Gastroesophageal sphincter (tissue), 4 donors: Measurements from ENCODE around the gene L3MBTL2. TPM values are rescaled to one million over a fixed set of nuclear protein-coding genes. Genes with fewer than 3 reads are reported as not detected.

Experiments used
- ATAC-seq: fragments of 150-250 bp; one replicate; pipeline ENCODE4 v1.9.1; 2016; ENCODE audit warnings: mild to moderate bottlenecking, moderate library complexity
- H3K27ac ChIP-seq, 4 donors: fragments of 200-600 bp; sonication (generic) in 3 of 4; 1 replicate in 3 of 4; 2 replicates in 1 of 4; pipeline ENCODE4 v1.5.1; 2016 to 2019
- H3K27me3 ChIP-seq: fragments of 200-600 bp; sonication (generic); one replicate; pipeline ENCODE4 v1.5.1; 2019
- H3K36me3 ChIP-seq, 2 donors: fragments of 200-600 bp; sonication (generic); one replicate each; pipeline ENCODE4 v1.5.1; 2019; ENCODE audit warnings: control low read depth in 1 of 2
- H3K4me1 ChIP-seq, 3 donors: fragments of 200-600 bp; sonication (generic); 1 replicate in 2 of 3; 2 replicates in 1 of 3; pipeline ENCODE4 v1.5.1; 2016 to 2019; ENCODE audit warnings: control low read depth in 2 of 3
- H3K4me3 ChIP-seq, 2 donors: fragments of 200-600 bp; sonication (generic); one replicate each; pipeline ENCODE4 v1.5.1; 2019; ENCODE audit warnings: mild to moderate bottlenecking in 1 of 2, moderate library complexity in 1 of 2
- H3K9me3 ChIP-seq, 3 donors: fragments of 200-600 bp; sonication (generic); one replicate each; pipeline ENCODE4 v1.5.1; 2017 to 2019; ENCODE audit warnings: control low read depth in 2 of 3
- CTCF ChIP-seq, 4 experiments: fragments of 200-600 bp in 2 of 4; fragments of 450-650 bp in 2 of 4; sonication (generic) in 1 of 4; IDR thresholded peaks; one replicate each; pipeline ENCODE4 v1.5.1; 2017 to 2019; ENCODE audit warnings: antibody characterized with exemption in 4 of 4, mild to moderate bottlenecking in 2 of 4, moderate library complexity in 2 of 4
- EP300 ChIP-seq: sonication (generic); formaldehyde crosslinking; IDR thresholded peaks from one replicate; pipeline ENCODE4 v1.6.1; 2017; ENCODE audit warnings: antibody characterized with exemption, mild to moderate bottlenecking
- POLR2A ChIP-seq, 2 donors: fragments of 450-650 bp; IDR thresholded peaks; one replicate each; pipeline ENCODE4 v1.6.1; 2017; ENCODE audit warnings: antibody characterized with exemption in 2 of 2, mild to moderate bottlenecking in 2 of 2, moderate library complexity in 1 of 2
- POLR2AphosphoS5 ChIP-seq: sonication (generic); formaldehyde crosslinking; IDR thresholded peaks from one replicate; pipeline ENCODE4 v1.6.1; 2017; ENCODE audit warnings: antibody characterized with exemption
- WGBS, 2 donors: methylation state at CpG; one replicate each; pipeline ENCODE4 v1.1.5; 2018; ENCODE audit warnings: low coverage in 1 of 2; 5-methylcytosine and 5-hydroxymethylcytosine counted together
- total RNA-seq, 4 donors: library from RNA; depleted of rRNA; stranded (reverse); fragments of >200 nt; gene quantifications; one replicate each; pipeline ENCODE4 v1.1.0, GENCODE V29; 2016

The L3MBTL2 gene
- total RNA-seq, 4 donors from 2014 or later = 11.9 to 27.5 (median 21.6) TPM

- H3K9me3 ChIP-seq = no peaks in the 10 kb centered on the region
- WGBS, 2 donors = 92 to 96% methylated on average over 6 to 8 of the region's 9 CpGs
- TF ChIP-seq POLR2AphosphoS5 = no peak
- no peak for TF ChIP-seq POLR2A (IDR thresholded peaks at IDR 0.05)
- no peak for TF ChIP-seq EP300
- TF ChIP-seq CTCF (IDR thresholded peaks at IDR 0.05) = no peak
- H3K4me1 ChIP-seq = peaks cover 0 to 16% (median 6%) of the 10 kb centered on the region in 3 donors
- ATAC-seq = no peak
- H3K27me3 ChIP-seq = no peaks in the 10 kb centered on the region
- H3K36me3 ChIP-seq = peaks cover 0 to 37% of the 10 kb centered on the region in 2 donors
- H3K4me3 ChIP-seq = no peak overlapping the region
- H3K27ac ChIP-seq = no peak overlapping the region
Observed at GRCh38 chr22:41206719-41207118, 1.6 kb downstream of the L3MBTL2 start.

GRCh38 chr22:41215409-41215808 is 10.3 kb downstream of the L3MBTL2 start:
- H3K27ac ChIP-seq = peak overlapping the region in 1 of 4 donors; percentile 86
- H3K4me3 ChIP-seq = no peak overlapping the region
- TF ChIP-seq POLR2A (IDR thresholded peaks at IDR 0.05) (no peak), POLR2AphosphoS5 (no peak), EP300 (no peak), CTCF (IDR thresholded peaks at IDR 0.05) (no peak)
- H3K4me1 ChIP-seq = peaks cover 0 to 30% (median 14%) of the 10 kb centered on the region in 3 donors
- no peak for ATAC-seq
- H3K9me3 ChIP-seq = no peaks in the 10 kb centered on the region
- no peaks in the 10 kb centered on the region for H3K27me3 ChIP-seq
- WGBS, 2 donors = 97 to 100% methylated on average over 5 to 6 of the region's 10 CpGs
- H3K36me3 ChIP-seq = peaks cover 0 to 64% of the 10 kb centered on the region in 2 donors

GRCh38 chr22:41215926-41216325 is 10.8 kb downstream of the L3MBTL2 start:
- peaks cover 0 to 64% of the 10 kb centered on the region in 2 donors for H3K36me3 ChIP-seq
- 100% methylated on average over 2 of the region's 7 CpGs; no CpG with 5 or more reads in 1 of the 2 donors for WGBS, 2 donors
- no peaks in the 10 kb centered on the region for H3K27me3 ChIP-seq
- peak overlapping the region in 3 of 4 donors; percentile 82 to 88 (median 86) for H3K27ac ChIP-seq
- ATAC-seq = no peak
- peaks cover 0 to 30% (median 14%) of the 10 kb centered on the region in 3 donors for H3K4me1 ChIP-seq
- H3K9me3 ChIP-seq = no peaks in the 10 kb centered on the region
- no peak overlapping the region for H3K4me3 ChIP-seq
- TF ChIP-seq CTCF (IDR thresholded peaks at IDR 0.05) (no peak), POLR2A (IDR thresholded peaks at IDR 0.05) (no peak), POLR2AphosphoS5 (no peak), EP300 (no peak)

GRCh38 chr22:41216984-41217383 is 11.9 kb downstream of the L3MBTL2 start:
- Histone ChIP-seq H3K4me3 (peak overlapping the region in 1 of 2 donors; percentile 33), H3K4me1 (peaks cover 0 to 30% (median 14%) of the 10 kb centered on the region in 3 donors), H3K9me3 (no peaks in the 10 kb centered on the region), H3K27me3 (no peaks in the 10 kb centered on the region), H3K27ac (peak overlapping the region; percentile 66 to 88 (median 84)), H3K36me3 (peaks cover 0 to 69% of the 10 kb centered on the region in 2 donors)
- TF ChIP-seq EP300 (no peak), CTCF (IDR thresholded peaks at IDR 0.05) (no peak), POLR2AphosphoS5 (no peak), POLR2A (IDR thresholded peaks at IDR 0.05) (no peak)
- 16 to 20% methylated on average over 1 to 4 of the region's 13 CpGs for WGBS, 2 donors
- peak; percentile 34 for ATAC-seq

GRCh38 chr22:41217553-41218157 is 12.5 kb downstream of the L3MBTL2 start:
- TF ChIP-seq EP300 (no peak), POLR2A (IDR thresholded peaks at IDR 0.05) (peak; percentile 27 to 41), POLR2AphosphoS5 (peak; percentile 65)
- peak; percentile 92 for ATAC-seq
- 30% methylated on average over 2 of the region's 16 CpGs; no CpG with 5 or more reads in 1 of the 2 donors for WGBS, 2 donors
- Histone ChIP-seq H3K9me3 (no peaks in the 10 kb centered on the region), H3K27me3 (no peaks in the 10 kb centered on the region), H3K27ac (peak overlapping the region; percentile 66 to 88 (median 84)), H3K36me3 (peaks cover 0 to 69% of the 10 kb centered on the region in 2 donors), H3K4me3 (peak overlapping the region; percentile 11 to 33), H3K4me1 (peaks cover 0 to 30% (median 14%) of the 10 kb centered on the region in 3 donors)
